Astrocyte of the cerebellum (primary cell): ENCODE measurements around the gene FRAS1.
"Not testable (repeated sequence)": the region's sequence is repeated elsewhere in the genome, so short reads cannot be mapped to it uniquely, and the experiment has no call there.

Experiments
- DNase-seq: peaks from one replicate; pipeline ENCODE4 v3.0.0-alpha.2; 2011; ENCODE audit warnings: low read depth
- H3K4me3 ChIP-seq: 2 replicates; pipeline ENCODE4 v1.5.1; 2011; ENCODE audit warnings: mild to moderate bottlenecking, low read depth, low read length, moderate library complexity
- CTCF ChIP-seq: IDR thresholded peaks from 2 replicates; pipeline ENCODE4 v1.5.1; 2012; ENCODE audit warnings: low read length, low read depth, moderate library complexity, mild to moderate bottlenecking; ENCODE audit errors: missing control alignments
- in situ Hi-C: cut with HindIII; loops from 2 replicates; pipeline ENCODE4 v1.10.0; 2017; ENCODE audit warnings: low sequenced_read_pairs

FRAS1 gene

GRCh38 chr4:78204176-78204575, 147.1 kb downstream of the FRAS1 start:
- TF ChIP-seq CTCF: no peak
- DNase-seq: no peak
- no peak overlapping the region for H3K4me3 ChIP-seq
- in situ Hi-C loops: loop anchor here (5.0 kb wide), 1 partner anchor 63 kb away; no protein-coding TSS in a partner anchor

DNA sequence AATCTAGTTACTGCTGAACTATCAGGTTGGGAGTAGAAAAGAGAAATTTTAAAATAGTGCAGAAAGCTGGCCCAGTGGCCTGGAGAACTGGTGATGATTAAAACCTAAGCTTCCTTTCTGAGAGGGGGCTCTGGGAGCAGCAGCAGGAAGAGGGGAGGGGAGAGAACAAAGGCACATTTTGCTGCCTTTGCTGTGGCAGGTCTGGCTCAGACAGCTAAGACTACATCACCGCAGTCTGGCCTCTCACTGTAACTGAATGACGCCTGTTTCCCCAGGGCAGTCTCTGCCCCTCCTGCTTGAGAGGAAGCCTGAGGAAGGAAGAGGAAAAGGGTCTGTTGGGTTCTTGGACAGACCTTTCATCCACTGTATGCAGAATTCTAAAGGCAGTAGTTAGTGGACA, 148.5 kb downstream of the FRAS1 start:
- H3K4me3 ChIP-seq: no peak overlapping the region
- no peak for DNase-seq
- in situ Hi-C loops: no loop called here
- no peak for TF ChIP-seq CTCF

DNA sequence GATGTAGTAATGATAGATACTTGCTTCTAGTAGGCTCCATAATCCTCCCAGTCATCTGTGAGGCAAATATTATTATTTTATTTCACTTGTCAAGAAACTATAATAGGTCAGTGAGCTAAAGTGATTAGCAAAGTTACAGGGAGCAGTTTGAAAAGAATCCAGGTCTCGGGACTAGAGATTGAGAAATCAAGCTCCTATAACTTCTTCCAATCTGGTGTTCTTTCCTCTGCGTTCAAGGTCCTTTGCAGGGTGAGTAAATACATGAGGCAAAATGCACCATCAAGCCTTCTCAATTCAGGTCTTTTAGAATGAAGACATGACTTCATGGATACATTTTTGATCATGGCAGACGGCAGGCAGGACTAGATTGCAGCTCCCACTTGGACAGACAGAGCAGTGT, 150.4 kb downstream of the FRAS1 start:
- in situ Hi-C loops: no loop called here
- no peak for DNase-seq
- no peak overlapping the region for H3K4me3 ChIP-seq
- no peak for TF ChIP-seq CTCF

DNA sequence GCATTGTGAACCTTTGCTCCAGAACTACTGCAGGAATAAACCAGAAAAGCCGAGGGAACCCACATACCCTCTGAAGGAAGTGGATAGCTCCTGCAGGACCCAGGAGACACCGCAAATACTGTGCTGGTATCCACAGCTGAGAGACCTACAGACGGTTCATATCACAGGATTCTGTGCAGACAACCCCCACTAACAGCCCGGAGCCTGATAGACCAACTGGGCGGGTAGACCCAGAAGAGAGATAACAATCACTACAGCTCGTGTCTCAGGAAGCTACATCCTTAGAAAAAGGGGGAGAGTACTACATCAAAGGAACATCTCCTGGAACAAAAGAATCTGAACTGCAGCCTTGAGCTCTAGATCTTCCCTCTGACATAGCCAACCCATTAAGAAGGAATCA, 150.8 kb downstream of the FRAS1 start:
- no peak for DNase-seq
- in situ Hi-C loops: no loop called here
- no peak overlapping the region for H3K4me3 ChIP-seq
- no peak for TF ChIP-seq CTCF

DNA sequence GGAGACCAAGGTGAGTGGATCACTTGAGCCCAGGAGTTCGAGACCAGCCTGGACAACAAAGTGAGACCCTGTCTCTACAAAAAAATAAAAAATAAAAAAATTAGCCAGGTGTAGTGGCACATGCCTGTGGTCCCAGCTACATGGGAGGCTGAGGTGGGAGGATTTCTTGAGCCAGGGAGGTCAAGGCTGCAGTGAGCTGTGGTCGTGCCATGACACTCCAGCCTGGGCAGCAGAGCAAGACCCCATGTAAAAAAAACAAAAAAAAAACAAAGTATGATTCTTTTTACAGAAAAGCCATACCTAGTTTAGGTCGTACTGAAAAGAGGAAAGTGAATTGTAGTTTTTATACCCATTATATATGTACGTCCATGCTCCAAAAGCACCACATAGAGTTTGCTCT, 151.8 kb downstream of the FRAS1 start:
- DNase-seq, H3K4me3 ChIP-seq, in situ Hi-C loops: not testable (repeated sequence)

DNA sequence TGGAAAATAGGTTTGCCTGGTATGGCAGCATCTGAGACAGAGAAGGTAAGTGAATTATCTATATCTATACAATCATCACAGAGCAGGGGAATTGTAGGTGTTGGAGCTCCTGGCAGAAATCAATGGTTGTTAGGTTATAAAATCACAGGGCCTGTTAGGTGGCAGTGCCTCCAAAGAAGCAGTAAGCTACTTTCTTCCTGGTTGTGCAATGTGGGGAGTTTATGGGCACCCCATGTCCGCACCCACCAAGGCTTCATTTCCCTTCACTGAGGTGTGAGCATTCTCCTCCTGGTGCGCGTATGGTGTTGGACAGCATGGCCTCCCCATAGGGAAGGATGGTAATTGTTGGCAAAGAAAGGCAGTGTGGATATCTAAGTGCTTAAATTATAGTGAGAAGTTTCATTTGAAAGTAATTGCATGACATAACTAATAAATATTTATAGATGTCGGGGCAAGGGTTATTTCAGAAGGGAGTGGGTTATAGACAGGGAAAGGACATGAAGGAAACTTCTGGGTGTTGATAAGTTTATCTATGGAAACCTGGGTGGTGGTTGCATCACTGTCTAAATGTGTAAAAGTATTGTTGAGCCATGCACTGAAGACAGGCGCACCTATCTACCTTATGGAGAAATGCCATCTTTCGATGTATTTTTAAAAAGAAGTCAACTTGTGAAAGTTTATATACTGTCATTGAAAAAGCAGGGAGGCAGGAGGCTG, 153.7 kb downstream of the FRAS1 start:
- in situ Hi-C loops: no loop called here

More for the DNA sequence above, 153.7 kb downstream of the FRAS1 start:
- no peak overlapping the region for H3K4me3 ChIP-seq
- no peak for DNase-seq
- no peak for TF ChIP-seq CTCF
